Natural killer cell (primary cell): ENCODE measurements around the gene MEF2A. TPM values are rescaled to one million over a fixed set of nuclear protein-coding genes. Genes with fewer than 3 reads are reported as not detected.
A peak's percentile ranks its signal among the peaks of the same experiment; 100 is the strongest.

Experiments
- ATAC-seq, 3 donors: fragments of 150-1000 bp in 2 of 3; fragments of 200-7000 bp in 1 of 3; cut with Tn5 transposase; 1 replicate in 1 of 3; 2 replicates in 2 of 3; pipeline ENCODE4 v1.10.0; 2021; ENCODE audit warnings: mild to moderate bottlenecking in 2 of 3, moderate library complexity in 2 of 3
- DNase-seq, 2 donors: peaks; one replicate each; pipeline versions ENCODE4 v3.0.0 to v3.0.0-alpha.2; 2013 to 2021; ENCODE audit warnings: mixed read lengths in 1 of 2
- H3K27ac ChIP-seq: one replicate; pipeline ENCODE4 v1.5.1; 2013; ENCODE audit warnings: mild to moderate bottlenecking, low read length
- H3K27me3 ChIP-seq: one replicate; pipeline ENCODE4 v1.6.1; 2013; ENCODE audit warnings: low read length; ENCODE audit not compliant: control insufficient read depth, insufficient read depth
- H3K36me3 ChIP-seq: one replicate; pipeline ENCODE4 v1.6.1; 2013; ENCODE audit warnings: low read length; ENCODE audit not compliant: control insufficient read depth, insufficient read depth
- H3K4me1 ChIP-seq: one replicate; pipeline ENCODE4 v1.6.1; 2013; ENCODE audit warnings: low read length; ENCODE audit not compliant: control insufficient read depth, insufficient read depth
- H3K4me3 ChIP-seq: one replicate; pipeline ENCODE4 v1.5.1; 2013; ENCODE audit warnings: low read length
- H3K9me3 ChIP-seq: one replicate; pipeline ENCODE4 v1.6.1; 2013; ENCODE audit warnings: low read length; ENCODE audit not compliant: control insufficient read depth, insufficient read depth
- H3K27ac Mint-ChIP-seq, 2 donors: one replicate each; pipeline ENCODE4 v1.8.0; 2022; ENCODE audit warnings: mild to moderate bottlenecking in 2 of 2, mixed read lengths in 2 of 2, moderate library complexity in 1 of 2
- H3K27me3 Mint-ChIP-seq, 2 donors: one replicate each; pipeline ENCODE4 v1.8.0; 2022; ENCODE audit warnings: low read depth in 2 of 2, mixed read lengths in 2 of 2
- H3K36me3 Mint-ChIP-seq: one replicate; pipeline ENCODE4 v1.8.0; 2022; ENCODE audit warnings: mixed read lengths
- H3K4me1 Mint-ChIP-seq, 2 donors: one replicate each; pipeline ENCODE4 v1.8.0; 2022; ENCODE audit warnings: mixed read lengths in 2 of 2
- H3K4me3 Mint-ChIP-seq: one replicate; pipeline ENCODE4 v1.8.0; 2022; ENCODE audit warnings: mild to moderate bottlenecking, moderate library complexity, mixed read lengths
- H3K9me3 Mint-ChIP-seq, 2 donors: one replicate each; pipeline ENCODE4 v1.8.0; 2022; ENCODE audit warnings: mixed read lengths in 2 of 2
- WGBS: methylation state at CpG from one replicate; pipeline ENCODE4 v1.1.7; 2013; ENCODE audit warnings: missing lambda C conversion rate; ENCODE audit not compliant: insufficient coverage; 5-methylcytosine and 5-hydroxymethylcytosine counted together
- intact Hi-C: fragments of 100-400 bp; cut with micrococcal nuclease; formaldehyde crosslinking; loops from one replicate; pipeline ENCODE4 v1.14.2; 2022
- total RNA-seq, 4 donors: library from RNA; stranded (reverse); fragments of 120-200 nt in 1 of 4; gene quantifications; one replicate each; pipeline versions ENCODE4 v1.2.3 to v1.2.4, GENCODE V29; 2013 to 2022
- TF ChIP-seq, protein P1 (sequence below): fragments of 200-600 bp; IDR thresholded peaks from one replicate; pipeline ENCODE4 v1.8.0; 2022; ENCODE audit warnings: antibody characterized with exemption

The MEF2A gene
- total RNA-seq, 3 donors from 2014 or later (not counting 1 experiment from before 2014, with no cell fraction given), result 31.1 to 33.9 (median 33.6) TPM

DNA sequence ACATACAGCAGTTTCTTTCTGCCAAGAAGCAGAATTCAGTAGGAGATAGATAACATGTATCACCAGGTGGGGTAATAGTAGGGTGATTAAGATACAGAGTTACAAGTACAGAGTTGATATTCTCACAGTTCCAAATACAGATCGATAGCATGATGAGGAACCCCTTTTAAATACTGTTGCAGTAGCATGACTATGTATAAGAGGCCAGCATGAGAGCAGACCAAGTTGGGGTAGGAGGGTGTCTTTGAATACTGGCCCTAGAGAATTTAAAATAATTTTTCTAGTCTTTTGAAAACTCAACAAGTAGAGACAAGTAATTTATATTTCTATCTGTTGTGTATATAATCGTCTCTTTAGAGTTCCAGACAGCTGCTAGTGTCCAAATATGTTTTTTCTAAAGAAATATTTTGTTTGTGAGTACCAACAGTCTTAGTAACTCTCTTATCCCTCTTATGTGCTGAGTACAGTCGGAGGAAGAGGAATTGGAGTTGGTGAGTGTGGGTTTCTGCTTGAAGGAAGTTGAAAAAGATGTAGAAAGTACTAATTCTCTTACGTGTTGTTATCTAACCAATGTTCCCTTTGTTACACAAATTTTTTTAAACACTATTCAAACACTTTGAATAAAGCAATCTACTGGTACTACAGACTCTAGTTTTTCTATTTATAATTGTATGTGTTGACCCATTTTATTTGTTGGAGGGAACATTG is 137.3 kb downstream of the MEF2A start:
- Mint-ChIP-seq H3K4me1 (peaks cover 5 to 6% of the 10 kb centered on the region in 2 donors), H3K4me3 (no peak overlapping the region), H3K36me3 (no peaks in the 10 kb centered on the region), H3K27me3 (no peaks in the 10 kb centered on the region), H3K27ac (peak overlapping the region in 1 of 2 donors; percentile 26), H3K9me3 (no peaks in the 10 kb centered on the region)
- no peak overlapping the region for H3K4me3 ChIP-seq
- peak overlapping the region; percentile 42 for H3K27ac ChIP-seq
- TF ChIP-seq, protein P1, sequence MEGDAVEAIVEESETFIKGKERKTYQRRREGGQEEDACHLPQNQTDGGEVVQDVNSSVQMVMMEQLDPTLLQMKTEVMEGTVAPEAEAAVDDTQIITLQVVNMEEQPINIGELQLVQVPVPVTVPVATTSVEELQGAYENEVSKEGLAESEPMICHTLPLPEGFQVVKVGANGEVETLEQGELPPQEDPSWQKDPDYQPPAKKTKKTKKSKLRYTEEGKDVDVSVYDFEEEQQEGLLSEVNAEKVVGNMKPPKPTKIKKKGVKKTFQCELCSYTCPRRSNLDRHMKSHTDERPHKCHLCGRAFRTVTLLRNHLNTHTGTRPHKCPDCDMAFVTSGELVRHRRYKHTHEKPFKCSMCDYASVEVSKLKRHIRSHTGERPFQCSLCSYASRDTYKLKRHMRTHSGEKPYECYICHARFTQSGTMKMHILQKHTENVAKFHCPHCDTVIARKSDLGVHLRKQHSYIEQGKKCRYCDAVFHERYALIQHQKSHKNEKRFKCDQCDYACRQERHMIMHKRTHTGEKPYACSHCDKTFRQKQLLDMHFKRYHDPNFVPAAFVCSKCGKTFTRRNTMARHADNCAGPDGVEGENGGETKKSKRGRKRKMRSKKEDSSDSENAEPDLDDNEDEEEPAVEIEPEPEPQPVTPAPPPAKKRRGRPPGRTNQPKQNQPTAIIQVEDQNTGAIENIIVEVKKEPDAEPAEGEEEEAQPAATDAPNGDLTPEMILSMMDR, result no peak
- no peaks in the 10 kb centered on the region for H3K36me3 ChIP-seq
- WGBS, result 89% methylated on average over 1 of the region's 4 CpGs
- no peak for ATAC-seq
- intact Hi-C loops, result loop anchor here (5.0 kb wide), 2 partner anchors 54 to 196 kb away; no protein-coding TSS in a partner anchor
- no peaks in the 10 kb centered on the region for H3K9me3 ChIP-seq
- no peaks in the 10 kb centered on the region for H3K27me3 ChIP-seq
- peak in 1 of 2 donors; percentile 22 for DNase-seq
- H3K4me1 ChIP-seq, result no peaks in the 10 kb centered on the region

DNA sequence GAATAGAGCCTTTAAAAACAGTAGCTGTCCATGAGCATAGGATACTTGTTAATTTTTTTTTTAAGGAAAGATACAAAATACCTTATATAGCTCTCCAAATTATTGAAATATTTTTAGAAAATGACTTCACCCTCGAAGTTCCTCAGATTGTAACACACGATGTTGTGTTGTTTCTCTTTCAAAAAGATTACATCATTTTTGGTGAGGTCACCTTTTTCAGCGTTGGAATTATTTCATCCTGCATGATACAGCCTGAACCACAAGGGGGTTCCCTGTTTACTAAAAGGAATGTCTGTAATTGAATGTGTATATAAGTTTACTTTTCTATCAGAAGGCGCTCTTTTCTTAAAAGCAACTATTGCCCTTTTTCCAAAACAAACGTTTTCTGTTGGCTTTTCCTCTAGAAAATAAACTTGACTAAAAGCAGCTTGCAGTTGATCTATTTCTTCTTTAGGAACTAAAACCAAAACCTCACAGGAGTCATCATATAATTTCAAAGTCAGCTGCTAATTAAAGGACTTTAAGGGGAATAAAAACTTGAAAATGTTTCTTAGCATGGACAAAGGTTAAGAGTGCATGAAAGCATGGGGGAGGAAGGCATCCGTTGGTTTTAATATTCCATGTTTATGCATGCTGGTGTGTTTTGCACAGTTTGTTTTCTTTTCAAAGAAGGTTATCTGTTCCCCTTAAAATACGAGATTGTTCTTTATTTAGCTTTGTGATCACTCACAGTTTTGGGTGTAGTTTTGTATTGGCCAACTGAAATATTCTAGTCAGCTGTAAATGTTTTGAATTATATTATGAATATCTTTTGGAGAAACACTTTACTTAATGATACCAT is 138.0 kb downstream of the MEF2A start:
- Mint-ChIP-seq H3K27ac (no peak overlapping the region), H3K36me3 (no peaks in the 10 kb centered on the region), H3K4me1 (peaks cover 5 to 6% of the 10 kb centered on the region in 2 donors), H3K4me3 (no peak overlapping the region), H3K9me3 (no peaks in the 10 kb centered on the region), H3K27me3 (no peaks in the 10 kb centered on the region)
- TF ChIP-seq, protein P1, result no peak
- Histone ChIP-seq H3K36me3 (no peaks in the 10 kb centered on the region), H3K9me3 (no peaks in the 10 kb centered on the region), H3K4me3 (no peak overlapping the region), H3K27ac (peak overlapping the region; percentile 39), H3K4me1 (no peaks in the 10 kb centered on the region), H3K27me3 (no peaks in the 10 kb centered on the region)
- intact Hi-C loops, result loop anchor here (1.0 to 5.0 kb wide), 4 partner anchors 53 to 431 kb away; no protein-coding TSS in a partner anchor
- ATAC-seq (peak in 2 of 3 donors; percentile 41 to 65), DNase-seq (peak in 1 of 2 donors; percentile 67)
- 61% methylated on average over 4 of the region's 7 CpGs for WGBS

DNA sequence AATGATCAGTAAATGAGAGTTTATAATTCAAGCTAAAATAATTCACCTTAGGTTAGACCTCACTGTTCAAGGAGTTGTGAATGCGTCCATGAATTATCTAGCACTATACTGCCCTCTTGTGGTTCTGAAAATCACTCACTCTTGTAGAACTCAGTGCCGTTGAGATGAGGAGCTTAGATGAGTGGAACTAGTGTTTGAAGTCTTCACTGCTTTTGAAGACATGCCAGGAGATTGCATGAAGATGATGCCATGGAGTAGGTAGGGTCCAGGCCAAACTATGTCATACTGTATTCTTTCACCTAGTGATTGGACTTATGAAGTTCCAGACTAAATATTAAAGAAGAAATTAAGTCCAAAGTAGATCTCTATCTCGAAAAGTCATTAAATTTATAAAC is 138.7 kb downstream of the MEF2A start:
- H3K9me3 ChIP-seq, result no peaks in the 10 kb centered on the region
- TF ChIP-seq, protein P1, result peak; percentile 75
- Mint-ChIP-seq H3K27ac (no peak overlapping the region), H3K27me3 (no peaks in the 10 kb centered on the region), H3K4me3 (no peak overlapping the region), H3K4me1 (peaks cover 5 to 6% of the 10 kb centered on the region in 2 donors), H3K9me3 (no peaks in the 10 kb centered on the region), H3K36me3 (no peaks in the 10 kb centered on the region)
- intact Hi-C loops, result loop anchor here (1.0 to 5.0 kb wide), 4 partner anchors 53 to 431 kb away; no protein-coding TSS in a partner anchor
- no peaks in the 10 kb centered on the region for H3K27me3 ChIP-seq
- ATAC-seq (peak; percentile 89 to 93 (median 90)), DNase-seq (peak in 1 of 2 donors; percentile 88)
- 0% methylated on average over 1 of the region's 3 CpGs for WGBS
- no peak overlapping the region for H3K4me3 ChIP-seq
- no peaks in the 10 kb centered on the region for H3K36me3 ChIP-seq
- no peaks in the 10 kb centered on the region for H3K4me1 ChIP-seq
- H3K27ac ChIP-seq, result no peak overlapping the region
